Right lobe of liver (tissue), 4 donors: ENCODE measurements around the gene SSB.

Source experiments
- CTCF ChIP-seq, 4 donors: fragments of 200-600 bp in 3 of 4; fragments of 450-650 bp in 1 of 4; IDR thresholded peaks; one replicate each; pipeline versions ENCODE4 v1.5.1 to v1.8.0; 2016 to 2022; ENCODE audit warnings: antibody characterized with exemption in 4 of 4, mild to moderate bottlenecking in 2 of 4
- POLR2A ChIP-seq: fragments of 450-650 bp; IDR thresholded peaks from one replicate; pipeline ENCODE4 v1.6.1; 2017; ENCODE audit warnings: antibody characterized with exemption, mild to moderate bottlenecking
- donor health status: DM: no; HTN: no; CAD: no.
- donor health status: DM: no; HTN: no; CAD: no.
- donor health status: DM: no; HTN: yes; CAD: no.

- TF ChIP-seq POLR2A (no peak), CTCF (IDR thresholded peaks at IDR 0.05) (no peak)
Observed at GRCh38 chr2:169782513-169782912, 16.2 kb upstream of the SSB start.
